T-helper 22 cell (primary cell): ENCODE measurements around the gene SPEM2.

Experiments
- DNase-seq: peaks from one replicate; pipeline ENCODE4 v3.0.0-alpha.2; 2020; ENCODE audit warnings: low read depth

Gene SPEM2

DNA sequence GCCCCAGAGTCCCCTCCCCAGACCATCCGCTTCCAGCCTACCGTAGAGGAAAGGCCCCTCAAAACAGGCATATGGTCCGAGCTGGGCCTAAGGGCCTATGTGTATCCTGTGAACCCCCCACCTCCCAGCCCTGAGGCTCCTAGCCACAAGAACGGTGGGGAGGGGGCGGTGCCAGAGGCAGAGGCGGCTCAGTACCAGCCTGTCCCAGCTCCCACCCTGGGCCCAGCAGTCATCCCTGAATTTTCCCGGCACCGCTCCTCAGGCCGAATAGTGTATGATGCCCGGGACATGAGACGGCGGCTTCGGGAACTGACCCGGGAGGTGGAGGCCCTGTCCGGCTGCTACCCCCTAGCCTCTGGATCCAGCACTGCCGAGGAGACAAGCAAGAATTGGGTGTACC, 4.2 kb upstream of the SPEM2 start:
- DNase-seq = no peak

DNA sequence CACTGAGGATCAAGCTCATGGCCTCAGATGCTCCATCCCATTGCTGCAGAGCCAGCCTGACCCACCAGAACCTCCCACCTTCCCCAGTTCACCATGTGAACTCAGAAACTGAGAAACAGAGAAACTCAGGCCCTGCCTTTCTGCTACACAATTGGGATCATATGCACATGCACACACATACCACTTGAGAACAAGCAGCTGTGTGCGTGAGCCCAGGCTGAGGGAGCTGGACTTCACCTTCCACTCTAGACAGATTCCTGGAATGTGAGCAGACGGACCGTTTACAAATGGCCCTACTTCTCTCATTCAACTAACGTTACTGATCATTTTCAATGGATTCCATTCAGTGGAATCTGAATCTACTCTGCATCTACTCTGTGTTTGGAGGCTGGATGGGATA, 1.7 kb upstream of the SPEM2 start:
- DNase-seq = no peak

- DNase-seq = no peak
These were observed 340 bp downstream of the SPEM2 start for GRCh38 chr17:7425756-7426155.

DNA sequence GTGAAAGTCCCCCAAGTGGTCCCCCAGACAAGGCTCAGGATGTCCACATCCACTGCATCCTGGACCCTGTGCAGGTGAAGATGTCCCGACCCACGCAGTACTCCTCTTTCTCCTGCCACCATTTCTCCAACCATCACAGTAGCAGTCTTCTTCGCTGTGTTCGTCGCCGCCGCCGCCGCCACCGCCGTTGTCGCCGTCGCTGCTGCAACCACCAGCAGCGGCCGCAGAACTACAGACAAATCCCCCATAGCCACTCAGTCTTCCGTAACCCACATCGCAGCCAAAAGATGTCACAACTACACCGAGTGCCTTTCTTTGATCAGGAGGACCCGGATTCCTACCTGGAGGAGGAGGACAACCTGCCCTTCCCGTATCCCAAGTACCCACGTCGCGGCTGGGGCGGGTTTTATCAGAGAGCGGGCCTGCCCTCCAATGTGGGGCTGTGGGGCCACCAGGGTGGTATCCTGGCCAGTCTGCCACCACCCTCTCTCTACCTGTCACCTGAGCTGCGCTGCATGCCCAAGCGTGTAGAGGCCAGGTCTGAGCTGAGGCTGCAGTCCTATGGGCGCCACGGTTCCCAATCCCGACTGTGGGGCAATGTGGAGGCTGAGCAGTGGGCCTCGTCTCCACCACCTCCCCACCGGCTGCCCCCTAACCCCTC, 917 bp downstream of the SPEM2 start:
- DNase-seq = no peak

DNA sequence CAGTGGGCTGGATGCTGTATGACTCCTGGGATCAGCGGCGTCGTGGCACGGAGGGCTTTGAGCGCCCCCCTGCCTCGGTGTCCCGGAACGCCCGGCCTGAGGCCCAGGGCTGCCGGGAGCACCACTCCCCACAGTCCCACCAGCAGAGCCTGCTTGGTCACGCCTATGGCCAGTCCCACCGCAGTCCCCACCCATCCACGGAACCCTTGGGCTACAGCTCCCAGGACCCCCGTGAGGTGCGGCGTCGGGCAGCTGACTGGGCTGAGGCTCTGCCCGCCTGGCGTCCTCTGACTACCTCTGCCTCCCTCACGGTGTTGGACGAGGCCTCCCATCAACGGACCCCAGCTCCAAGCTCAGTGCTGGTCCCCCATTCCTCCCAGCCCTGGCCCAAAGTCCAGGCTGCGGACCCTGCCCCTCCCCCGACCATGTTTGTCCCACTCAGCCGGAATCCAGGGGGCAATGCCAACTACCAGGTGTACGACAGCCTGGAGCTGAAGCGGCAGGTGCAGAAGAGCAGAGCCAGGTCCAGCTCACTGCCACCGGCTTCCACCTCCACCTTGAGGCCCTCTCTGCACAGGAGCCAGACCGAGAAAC, 1.6 kb downstream of the SPEM2 start:
- DNase-seq = no peak

- DNase-seq = no peak
These were observed 2.1 kb downstream of the SPEM2 start for GRCh38 chr17:7427549-7427948.

DNA sequence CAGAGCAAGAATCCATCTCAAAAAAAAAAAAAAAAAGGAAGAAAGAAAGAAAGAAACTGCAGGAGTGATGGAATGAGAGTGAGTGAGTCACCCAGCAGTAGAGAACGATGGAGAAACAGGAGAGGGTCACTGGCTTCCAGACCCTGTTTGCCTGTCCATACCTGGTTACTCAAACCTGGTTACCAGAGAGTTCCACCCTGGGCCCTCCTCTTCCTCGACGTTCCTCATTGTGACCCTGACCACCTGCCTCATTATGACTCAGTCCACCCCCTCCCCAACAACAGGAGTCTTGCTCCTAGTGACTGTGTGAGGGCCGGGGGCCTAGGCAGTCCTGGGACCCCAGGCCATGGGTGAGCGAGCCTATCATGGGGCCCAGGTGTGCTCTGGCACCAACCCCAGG, 3.1 kb downstream of the SPEM2 start, which contains the start of gene SPEM3:
Gene SPEM3 (plus strand): TSS at position 301 of the 400 bp plus-strand sequence. CDS start 46 bp downstream, at position 347.
- no peak for DNase-seq

- DNase-seq = no peak
These were observed 4.3 kb downstream of the SPEM2 start for GRCh38 chr17:7429722-7430121.

GRCh38 chr17:7431231-7431630, 5.8 kb downstream of the SPEM2 start:
- DNase-seq = no peak

DNA sequence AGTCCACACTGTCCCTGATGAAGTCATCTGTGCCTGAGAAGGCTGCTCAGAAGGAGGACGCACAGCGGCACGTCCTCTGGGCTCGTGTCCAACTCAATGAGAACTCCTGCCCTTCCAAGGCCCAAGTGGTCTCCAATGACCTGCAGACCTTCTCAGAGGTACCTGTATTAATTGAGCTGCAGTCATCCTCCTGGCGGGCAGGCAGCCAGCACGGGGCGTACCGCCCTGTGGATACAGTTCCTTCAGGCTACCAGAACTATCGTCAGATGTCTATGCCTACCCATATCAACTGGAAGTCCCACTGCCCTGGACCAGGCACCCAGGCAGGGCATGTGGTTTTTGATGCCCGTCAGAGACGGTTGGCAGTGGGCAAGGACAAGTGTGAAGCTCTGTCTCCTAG, 6.9 kb downstream of the SPEM2 start:
- no peak for DNase-seq

DNA sequence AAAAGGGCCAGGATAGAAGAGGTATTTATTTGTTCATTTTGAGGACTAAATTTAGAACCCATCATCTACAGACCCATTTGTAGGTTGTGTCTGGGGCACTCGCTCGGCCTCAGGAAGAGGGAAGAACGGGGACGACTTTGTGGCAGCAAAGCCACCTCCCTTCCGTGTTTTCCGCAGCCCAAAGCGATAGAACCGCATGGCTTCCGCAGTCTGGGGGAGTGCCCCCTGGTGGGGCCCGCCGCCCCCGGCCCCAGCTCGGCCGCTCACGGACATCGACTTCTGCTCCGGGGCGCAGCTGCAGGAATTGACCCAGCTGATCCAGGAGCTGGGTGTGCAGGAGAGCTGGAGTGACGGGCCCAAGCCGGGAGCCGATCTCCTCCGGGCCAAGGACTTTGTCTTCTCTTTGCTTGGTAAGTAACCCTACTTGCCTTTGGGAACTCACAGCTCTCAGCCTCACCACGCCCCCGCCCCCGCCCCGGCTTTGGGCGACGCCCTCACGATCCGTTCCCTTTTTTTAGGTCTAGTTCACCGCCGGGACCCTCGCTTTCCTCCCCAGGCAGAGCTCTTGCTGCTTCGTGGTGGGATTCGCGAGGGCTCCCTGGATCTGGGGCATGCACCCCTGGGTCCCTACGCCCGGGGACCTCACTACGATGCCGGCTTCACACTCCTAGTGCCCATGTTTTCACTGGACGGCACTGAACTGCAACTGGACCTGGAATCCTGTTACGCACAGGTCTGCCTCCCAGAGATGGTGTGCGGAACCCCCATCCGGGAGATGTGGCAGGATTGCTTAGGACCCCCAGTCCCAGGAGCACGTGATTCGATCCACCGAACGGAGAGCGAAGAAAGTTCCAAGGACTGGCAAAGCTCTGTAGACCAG, 10.5 kb downstream of the SPEM2 start:
- DNase-seq = peak; percentile 47

- DNase-seq = peak; percentile 59
These were observed 11.3 kb downstream of the SPEM2 start for GRCh38 chr17:7436556-7437368.

DNA sequence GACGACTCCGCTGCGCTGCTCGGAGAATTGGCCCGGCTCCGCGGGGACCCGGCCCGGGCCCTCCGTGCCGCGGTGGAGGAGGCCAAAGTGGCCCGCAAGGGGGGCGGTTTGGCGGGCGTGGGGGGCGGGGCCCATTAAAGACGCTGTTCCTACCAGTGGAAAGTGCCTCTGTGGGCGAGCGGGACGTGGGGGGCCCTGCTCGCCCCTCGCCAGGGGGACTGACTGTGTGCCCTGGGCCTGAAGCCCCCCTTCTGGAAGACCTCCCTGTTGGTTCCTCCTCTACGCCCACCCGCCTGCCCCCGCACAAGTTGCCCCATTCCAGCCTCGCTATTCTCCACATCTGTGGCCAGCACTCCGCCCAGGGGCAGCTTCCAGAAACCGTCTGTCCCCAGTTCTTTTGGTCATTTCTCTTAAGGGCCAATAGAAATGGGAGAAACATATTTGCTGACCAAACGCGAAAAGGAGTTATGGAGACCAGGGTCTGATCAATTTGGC, 12.0 kb downstream of the SPEM2 start:
- no peak for DNase-seq

DNA sequence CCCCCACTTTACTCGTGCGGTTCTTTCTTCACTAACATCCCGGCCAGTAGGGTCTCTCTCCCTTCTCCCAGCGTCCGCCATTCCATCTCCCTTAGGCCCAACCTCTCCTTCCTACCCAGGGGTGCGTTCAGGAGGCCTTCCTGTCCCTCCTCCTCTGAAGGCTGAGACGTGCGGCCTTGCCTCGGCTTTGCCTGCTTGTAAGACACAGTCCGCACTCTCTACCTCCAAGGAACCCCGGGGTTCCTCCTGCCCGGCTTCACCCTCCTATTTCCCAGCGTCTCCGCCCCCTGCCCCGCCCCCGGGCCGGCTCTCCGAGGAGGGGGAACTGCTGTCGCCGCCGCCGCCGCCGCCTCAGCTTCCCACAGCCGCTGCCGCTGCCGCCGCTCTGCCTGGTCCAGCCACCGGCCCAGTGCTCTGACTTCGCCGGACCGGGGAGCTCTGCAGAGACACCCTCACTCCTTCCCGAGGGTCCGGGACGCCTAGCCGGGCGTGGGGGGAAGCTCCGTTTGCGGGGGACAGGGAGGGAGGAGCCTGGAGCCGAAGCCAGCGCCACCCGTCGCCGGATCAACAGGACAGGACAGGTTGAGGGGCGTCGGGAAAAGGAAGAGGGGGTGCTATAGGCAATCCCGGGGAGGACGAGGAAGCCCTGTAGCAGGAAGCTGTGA, 12.7 kb downstream of the SPEM2 start:
- DNase-seq = no peak

DNA sequence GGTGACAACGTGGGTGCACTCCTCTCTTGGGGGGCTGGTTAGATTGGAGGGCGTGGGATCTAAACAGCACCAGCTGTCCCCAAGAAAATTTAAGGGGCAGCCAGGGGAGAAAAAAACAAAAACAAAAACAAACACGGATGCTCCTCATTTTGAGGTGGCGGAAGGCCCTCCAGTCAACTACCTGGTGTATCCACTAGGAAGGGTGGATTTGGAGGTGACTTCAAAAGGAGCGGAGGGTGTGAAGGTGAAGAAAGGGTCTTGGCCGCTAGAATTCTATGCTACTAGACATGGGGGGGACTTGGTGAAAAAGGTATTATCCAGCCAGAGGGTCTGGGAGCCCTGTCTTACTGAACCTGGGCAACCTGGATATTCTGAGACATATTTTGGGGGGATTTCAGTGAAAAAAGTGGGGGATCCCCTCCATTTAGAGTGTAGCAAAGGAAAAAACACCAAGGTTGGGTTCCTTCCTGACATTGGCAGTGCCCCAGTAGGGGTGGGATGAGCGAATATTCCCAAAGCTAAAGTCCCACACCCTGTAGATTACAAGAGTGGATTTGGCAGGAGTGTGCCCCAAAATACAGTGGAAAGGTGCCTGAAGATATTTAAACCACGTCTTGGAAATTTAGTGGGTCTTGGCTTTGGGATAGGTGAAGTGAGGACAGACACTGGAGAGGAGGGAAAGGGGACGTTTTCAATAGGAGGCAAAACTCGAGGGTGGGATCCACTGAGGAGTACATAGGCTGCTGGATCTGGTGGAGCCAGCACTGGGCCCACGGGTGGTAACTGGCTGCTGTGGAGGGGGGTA, 13.4 kb downstream of the SPEM2 start:
- no peak for DNase-seq

DNA sequence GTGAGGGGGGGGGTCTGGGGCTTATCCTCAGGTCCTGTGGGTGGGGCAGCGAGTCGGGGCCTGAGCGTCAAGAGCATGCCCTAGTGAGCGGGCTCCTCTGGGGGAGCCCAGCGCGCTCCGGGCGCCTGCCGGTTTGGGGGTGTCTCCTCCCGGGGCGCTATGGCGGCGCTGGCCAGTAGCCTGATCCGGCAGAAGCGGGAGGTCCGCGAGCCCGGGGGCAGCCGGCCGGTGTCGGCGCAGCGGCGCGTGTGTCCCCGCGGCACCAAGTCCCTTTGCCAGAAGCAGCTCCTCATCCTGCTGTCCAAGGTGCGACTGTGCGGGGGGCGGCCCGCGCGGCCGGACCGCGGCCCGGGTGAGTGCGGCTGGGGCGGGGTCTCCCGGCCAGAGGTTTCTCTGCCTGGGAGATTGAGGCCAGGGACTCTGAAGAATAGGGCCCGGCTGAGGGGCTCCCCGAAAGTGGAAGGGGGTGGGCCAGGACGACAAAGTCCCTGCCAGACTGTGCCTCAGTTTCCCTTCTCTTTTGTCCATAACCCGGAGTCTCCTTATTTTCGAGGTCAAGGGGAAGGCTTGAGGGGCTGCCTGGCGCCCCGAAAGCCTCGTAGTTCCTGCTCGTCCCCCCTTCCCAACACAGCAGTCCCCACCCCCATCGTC, 14.2 kb downstream of the SPEM2 start, which contains the start of gene FGF11:
Gene FGF11 (plus strand): TSS at position 51 of the 651 bp plus-strand sequence. CDS start 109 bp downstream, at position 160.
- DNase-seq = no peak

GRCh38 chr17:7440113-7440833, 14.9 kb downstream of the SPEM2 start:
- peak; percentile 14 for DNase-seq

GRCh38 chr17:7440834-7441195, 15.4 kb downstream of the SPEM2 start:
- no peak for DNase-seq

DNA sequence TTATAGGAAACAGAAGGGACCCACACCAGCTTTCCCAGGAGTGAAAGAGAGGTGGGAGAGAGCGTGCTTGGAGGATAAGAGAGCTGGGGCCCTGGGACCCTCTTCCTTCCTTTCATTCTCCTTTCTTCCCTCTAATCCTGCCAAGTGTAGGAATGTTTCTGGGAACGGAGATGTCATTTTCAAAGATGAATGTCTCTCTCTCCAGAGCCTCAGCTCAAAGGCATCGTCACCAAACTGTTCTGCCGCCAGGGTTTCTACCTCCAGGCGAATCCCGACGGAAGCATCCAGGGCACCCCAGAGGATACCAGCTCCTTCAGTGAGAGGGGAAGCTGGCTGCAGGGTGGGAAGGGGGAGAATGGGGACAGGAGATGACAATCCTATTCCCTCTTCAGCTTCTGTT, 15.8 kb downstream of the SPEM2 start:
- no peak for DNase-seq
